Measurements from ENCODE around the gene SPTBN4.

Gene SPTBN4

GRCh38 chr19:40565910-40566495, 99.2 kb downstream of the SPTBN4 start:
- no peak for DNase-seq (ENCODE audit: low read depth)

DNA sequence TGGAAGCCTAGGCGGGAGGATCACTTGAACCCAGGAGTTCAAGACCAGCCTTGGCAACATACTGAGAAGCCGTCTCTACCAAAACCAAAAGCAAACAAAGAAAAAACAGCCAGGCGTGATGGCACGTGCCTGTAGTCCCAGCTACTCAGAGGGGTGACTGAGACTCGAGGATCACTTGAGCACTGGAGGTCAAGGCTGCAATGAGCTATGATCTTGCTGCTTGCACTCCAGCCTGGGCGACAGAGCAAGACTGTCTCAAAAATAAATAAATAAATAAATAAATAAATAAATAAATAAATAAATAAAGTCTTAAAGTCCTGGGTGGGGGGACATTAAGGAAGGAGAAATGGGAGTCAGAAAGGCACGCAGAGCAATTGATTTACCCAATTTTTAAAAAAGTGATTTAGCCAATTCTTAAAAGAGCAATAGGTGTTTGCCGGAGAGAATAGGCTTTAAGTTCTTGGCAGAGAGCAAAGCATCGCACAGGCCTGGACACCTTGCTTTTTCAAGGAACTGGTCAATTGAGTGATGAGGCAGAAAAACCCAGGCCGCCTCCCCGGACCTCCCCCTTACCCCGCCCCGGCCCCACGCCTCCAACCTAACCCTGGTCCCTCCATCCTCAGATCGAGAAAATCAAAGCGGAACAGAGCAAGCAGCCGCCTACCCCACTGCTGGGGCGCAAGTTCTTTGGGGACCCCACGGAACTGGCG, 100.4 kb downstream of the SPTBN4 start:
- no peak for DNase-seq (ENCODE audit: low read depth)

DNA sequence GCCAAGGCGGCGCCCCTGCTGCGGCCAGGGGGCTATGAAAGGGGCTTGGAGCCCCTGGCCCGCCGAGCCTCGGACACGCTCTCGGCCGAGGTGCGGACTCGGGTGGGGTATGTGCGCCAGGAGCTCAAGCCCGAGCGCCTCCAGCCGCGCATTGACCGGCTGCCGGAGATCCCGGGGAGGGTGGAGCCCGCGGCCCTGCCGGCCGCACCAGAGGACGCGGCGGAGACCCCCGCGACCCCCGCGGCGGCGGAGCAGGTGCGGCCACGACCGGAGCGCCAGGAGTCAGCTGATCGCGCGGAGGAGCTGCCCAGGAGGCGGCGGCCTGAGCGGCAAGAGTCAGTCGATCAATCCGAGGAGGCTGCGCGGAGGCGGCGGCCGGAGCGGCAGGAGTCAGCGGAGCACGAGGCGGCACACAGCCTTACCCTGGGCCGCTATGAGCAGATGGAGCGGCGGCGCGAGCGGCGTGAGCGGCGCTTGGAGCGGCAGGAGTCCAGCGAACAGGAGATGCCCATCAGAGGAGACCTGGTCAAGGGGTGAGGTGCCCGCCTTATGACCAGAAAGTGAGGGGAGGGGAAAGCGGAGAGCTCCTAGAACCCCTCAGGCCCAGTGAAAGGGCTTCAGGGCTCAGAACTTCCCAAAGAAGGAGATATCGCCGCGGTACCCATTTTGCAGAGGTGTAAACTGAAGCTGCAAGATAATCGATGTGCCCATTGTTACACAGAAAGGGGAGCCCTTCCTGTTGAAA, 101.1 kb downstream of the SPTBN4 start:
- DNase-seq (ENCODE audit: low read depth), result no peak

GRCh38 chr19:40570313-40571004, 103.7 kb downstream of the SPTBN4 start:
- peak; percentile 96 for DNase-seq (ENCODE audit: low read depth)

GRCh38 chr19:40571005-40571318, 104.2 kb downstream of the SPTBN4 start:
- no peak for DNase-seq (ENCODE audit: low read depth)

DNA sequence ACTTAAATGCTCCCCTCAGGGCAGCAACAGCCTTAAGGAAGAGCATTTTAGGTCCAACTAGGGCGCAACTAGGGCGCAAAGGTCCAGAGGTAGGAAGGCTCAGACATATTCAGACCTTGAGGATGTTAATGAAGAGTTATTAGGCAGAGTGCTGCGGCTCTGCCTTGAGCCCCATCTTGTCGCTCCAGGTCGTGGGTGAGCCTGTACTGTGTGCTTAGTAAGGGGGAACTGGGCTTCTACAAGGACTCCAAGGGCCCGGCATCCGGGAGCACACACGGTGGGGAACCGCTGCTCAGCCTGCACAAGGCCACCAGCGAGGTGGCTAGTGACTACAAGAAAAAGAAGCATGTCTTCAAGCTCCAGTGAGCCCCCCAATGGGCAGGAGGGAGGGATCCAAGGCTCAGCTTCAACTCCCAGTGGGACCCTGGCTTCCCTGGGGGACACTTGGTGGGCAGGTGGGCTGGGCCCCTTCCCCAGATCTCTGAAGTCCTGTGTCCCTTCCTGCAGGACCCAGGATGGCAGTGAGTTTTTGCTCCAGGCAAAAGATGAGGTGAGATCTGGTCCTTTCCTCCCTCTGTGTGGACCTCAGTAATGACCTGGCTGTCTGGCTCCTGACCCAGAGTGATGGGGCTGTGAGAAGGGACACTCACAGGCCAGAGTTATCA, 105.2 kb downstream of the SPTBN4 start:
- no peak for DNase-seq (ENCODE audit: low read depth)

DNA sequence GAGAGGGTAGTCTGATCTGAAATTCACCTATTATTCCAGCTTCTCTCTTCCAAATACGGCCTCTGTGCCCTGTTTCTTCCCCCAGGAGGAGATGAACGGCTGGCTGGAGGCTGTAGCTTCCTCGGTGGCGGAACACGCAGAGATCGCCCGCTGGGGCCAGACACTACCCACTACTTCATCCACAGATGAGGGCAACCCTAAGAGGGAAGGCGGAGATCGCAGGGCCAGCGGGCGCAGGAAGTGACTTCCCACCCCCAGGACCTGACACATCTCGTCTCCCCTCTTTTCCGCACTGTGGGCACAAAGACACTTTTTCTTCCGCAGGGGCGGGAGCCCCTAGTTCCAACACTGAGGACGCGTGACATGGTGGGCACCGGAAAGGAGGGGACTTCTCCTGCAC, 108.5 kb downstream of the SPTBN4 start:
- no peak for DNase-seq (ENCODE audit: low read depth)

DNA sequence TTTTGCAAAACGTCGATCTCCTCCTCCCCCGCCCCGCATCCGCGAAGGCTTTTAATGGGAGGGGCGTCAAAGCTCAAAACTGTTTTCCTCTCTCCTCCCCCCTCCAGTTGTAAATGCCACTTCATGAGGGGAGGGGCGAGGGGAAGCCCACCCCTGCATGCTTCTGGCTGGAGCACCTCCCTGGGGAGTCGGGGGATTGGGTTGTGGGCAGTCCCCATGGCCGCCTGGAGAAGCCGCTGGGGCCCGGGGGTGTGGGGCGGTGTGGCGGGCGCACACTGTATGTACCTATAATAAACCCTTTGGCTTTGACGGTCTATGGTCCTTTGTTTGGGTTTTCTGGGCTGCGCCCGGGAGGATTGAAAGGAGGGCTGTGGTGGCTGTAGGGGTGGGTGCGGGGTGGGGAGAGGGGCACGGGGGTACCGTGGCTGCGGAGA, 109.4 kb downstream of the SPTBN4 start:
- DNase-seq (ENCODE audit: low read depth), result no peak

- DNase-seq (ENCODE audit: low read depth), result peak; percentile 65
Measured at GRCh38 chr19:40576585-40577451, 110.0 kb downstream of the SPTBN4 start, which contains the start of gene SHKBP1. Gene SHKBP1, plus strand, starts transcription at chr19:40576873. Its CDS starts 27 bp downstream, at chr19:40576900.

GRCh38 chr19:40578442-40578908, 111.7 kb downstream of the SPTBN4 start:
- no peak for DNase-seq (ENCODE audit: low read depth)

DNA sequence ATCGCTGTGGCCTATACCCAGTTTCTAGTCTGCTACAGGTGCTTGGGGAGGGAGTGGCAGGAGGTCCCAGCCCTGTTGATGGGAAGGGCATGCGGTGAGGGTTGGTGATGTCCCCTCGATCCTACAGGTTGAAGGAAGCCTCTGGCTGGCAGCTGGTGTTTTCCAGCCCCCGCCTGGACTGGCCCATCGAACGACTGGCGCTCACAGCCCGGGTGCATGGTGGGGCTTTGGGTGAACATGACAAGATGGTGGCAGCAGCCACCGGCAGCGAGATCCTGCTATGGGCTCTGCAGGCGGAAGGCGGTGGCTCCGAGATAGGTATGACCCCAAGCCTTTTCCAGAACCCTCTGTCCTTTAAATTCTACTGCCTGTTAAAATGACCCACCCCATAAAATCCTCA, 113.8 kb downstream of the SPTBN4 start:
- no peak for DNase-seq (ENCODE audit: low read depth)

- DNase-seq (ENCODE audit: low read depth), result no peak
Measured at GRCh38 chr19:40581531-40581930, 114.7 kb downstream of the SPTBN4 start.

- no peak for DNase-seq (ENCODE audit: low read depth)
Measured at GRCh38 chr19:40582467-40582866, 115.7 kb downstream of the SPTBN4 start.

GRCh38 chr19:40583283-40583682, 116.5 kb downstream of the SPTBN4 start:
- DNase-seq (ENCODE audit: low read depth), result no peak

GRCh38 chr19:40584007-40584406, 117.2 kb downstream of the SPTBN4 start:
- DNase-seq (ENCODE audit: low read depth), result no peak

GRCh38 chr19:40585241-40585981, 118.6 kb downstream of the SPTBN4 start:
- DNase-seq (ENCODE audit: low read depth), result no peak

DNA sequence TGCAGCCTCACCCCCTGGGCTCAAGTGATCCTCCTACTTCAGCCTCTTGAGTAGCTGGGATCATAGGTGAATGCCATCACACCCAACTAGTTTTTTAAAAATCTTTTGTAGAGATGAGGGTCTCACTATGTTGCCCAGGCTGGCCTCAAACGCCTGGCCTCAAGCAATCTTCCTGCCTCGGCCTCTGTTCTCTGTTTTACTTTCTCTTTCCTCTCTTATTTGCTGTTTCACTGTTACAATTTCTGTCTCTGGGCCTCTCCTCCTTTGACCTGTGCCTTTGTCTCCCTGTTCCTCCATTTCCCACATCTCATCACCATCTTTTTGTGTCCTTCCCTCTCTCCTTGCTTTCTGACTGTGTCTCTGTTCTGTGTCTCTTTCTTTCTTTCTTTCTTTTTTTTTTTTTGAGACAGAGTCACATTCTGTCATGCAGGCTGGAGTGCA, 119.2 kb downstream of the SPTBN4 start:
- no peak for DNase-seq (ENCODE audit: low read depth)

DNA sequence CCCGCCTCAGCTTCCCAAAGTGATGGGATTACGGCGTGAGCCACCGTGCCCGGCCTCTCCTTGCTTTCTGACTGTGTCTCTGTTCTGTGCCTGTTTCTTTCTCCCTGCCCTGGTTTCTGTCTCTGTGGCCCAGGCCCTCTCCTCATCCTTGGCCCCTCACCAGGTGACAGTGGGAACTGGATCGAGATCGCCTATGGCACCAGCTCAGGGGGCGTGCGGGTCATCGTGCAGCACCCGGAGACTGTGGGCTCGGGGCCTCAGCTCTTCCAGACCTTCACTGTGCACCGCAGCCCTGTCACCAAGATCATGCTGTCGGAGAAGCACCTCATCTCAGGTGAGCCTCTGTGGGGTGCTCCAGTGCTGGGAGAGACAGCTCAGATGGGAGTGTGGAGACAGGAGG, 119.8 kb downstream of the SPTBN4 start:
- no peak for DNase-seq (ENCODE audit: low read depth)

DNA sequence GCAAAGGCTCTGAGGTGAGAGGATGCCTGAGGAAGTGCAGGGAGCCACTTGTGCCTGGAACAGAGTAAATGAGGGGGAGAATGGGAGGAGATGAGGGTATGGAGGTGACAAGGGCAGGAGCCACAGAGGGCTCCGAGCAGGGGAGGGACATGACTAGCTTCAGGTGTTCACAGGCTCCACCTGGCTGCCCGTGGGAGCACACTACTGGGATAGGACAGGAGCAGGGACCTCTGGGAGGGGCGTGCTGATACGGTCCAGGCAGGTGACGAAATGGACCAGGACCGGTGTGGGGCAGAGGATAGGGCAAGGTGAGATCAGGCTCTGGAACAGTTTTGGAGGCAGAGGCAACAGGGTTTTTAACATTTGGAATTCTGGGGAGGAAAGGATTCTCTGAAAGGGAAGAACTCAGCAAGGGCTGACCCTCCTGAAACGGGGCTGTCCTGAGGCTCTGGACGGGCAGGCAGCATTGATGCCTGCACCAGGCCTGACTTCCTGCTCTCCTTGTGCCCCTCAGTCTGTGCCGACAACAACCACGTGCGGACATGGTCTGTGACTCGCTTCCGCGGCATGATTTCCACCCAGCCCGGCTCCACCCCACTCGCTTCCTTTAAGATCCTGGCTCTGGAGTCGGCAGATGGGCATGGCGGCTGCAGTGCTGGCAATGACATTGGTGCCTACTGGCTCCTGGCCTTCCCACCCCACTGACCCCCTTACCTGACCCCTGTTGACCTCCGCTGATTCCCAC, 121.5 kb downstream of the SPTBN4 start:
- no peak for DNase-seq (ENCODE audit: low read depth)
